Measurements from ENCODE around the gene ZNF608.

ZNF608 gene

GRCh38 chr5:124712731-124713305 is 33.6 kb downstream of the ZNF608 start:
- Histone ChIP-seq H3K27me3 (ENCODE audit: insufficient read depth, insufficient read length) (no peaks in the 10 kb centered on the region), H3K9ac (ENCODE audit: insufficient read length, low read depth) (no peak overlapping the region), H3K4me3 (ENCODE audit: insufficient read length, low read depth) (no peak overlapping the region), H3K36me3 (ENCODE audit: insufficient read depth, insufficient read length, low read length) (peaks cover 15% of the 10 kb centered on the region), H3K4me1 (ENCODE audit: insufficient read depth, insufficient read length) (peaks cover 3% of the 10 kb centered on the region), H3K9me3 (ENCODE audit: insufficient read depth, low read length) (no peaks in the 10 kb centered on the region)
- no peak for TF ChIP-seq ZNF274 (IDR thresholded peaks at IDR 0.05; ENCODE audit: low read depth, low read length)
- no peak for TF ChIP-seq SUZ12 (IDR thresholded peaks at IDR 0.05; ENCODE audit: extremely low read depth, insufficient read depth, insufficient read length)
- TF ChIP-seq YY1 (IDR thresholded peaks at IDR 0.05; ENCODE audit: insufficient read depth, insufficient read length), result no peak
- DNase-seq (ENCODE audit: low read depth, low spot score), result no peak

DNA sequence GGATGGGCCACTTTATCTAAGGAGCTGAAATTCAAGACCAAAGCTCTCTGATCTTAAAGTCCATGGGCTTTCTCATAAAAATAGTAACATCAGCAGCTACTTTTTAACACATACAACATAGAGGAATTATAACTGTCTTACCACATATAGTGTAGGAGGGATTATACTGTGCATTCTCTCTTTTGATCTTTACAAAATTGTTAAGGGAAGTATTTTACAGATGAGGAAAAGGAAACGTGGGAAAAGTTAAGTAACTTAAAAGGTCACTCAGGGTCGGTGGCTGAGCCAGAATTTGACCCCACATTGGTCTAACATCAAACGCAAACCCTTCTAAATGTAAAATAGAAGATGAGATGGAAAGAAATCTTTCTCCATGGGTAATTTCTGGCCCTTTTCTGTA is 38.4 kb downstream of the ZNF608 start:
- Histone ChIP-seq H3K27me3 (ENCODE audit: insufficient read depth, insufficient read length) (no peaks in the 10 kb centered on the region), H3K4me1 (ENCODE audit: insufficient read depth, insufficient read length) (peaks cover 7% of the 10 kb centered on the region), H3K36me3 (ENCODE audit: insufficient read depth, insufficient read length, low read length) (peaks cover 12% of the 10 kb centered on the region), H3K4me3 (ENCODE audit: insufficient read length, low read depth) (no peak overlapping the region), H3K9me3 (ENCODE audit: insufficient read depth, low read length) (no peaks in the 10 kb centered on the region), H3K9ac (ENCODE audit: insufficient read length, low read depth) (no peak overlapping the region)
- TF ChIP-seq SUZ12 (IDR thresholded peaks at IDR 0.05; ENCODE audit: extremely low read depth, insufficient read depth, insufficient read length), result no peak
- no peak for TF ChIP-seq YY1 (IDR thresholded peaks at IDR 0.05; ENCODE audit: insufficient read depth, insufficient read length)
- TF ChIP-seq ZNF274 (IDR thresholded peaks at IDR 0.05; ENCODE audit: low read depth, low read length), result no peak
- no peak for DNase-seq (ENCODE audit: low read depth, low spot score)

DNA sequence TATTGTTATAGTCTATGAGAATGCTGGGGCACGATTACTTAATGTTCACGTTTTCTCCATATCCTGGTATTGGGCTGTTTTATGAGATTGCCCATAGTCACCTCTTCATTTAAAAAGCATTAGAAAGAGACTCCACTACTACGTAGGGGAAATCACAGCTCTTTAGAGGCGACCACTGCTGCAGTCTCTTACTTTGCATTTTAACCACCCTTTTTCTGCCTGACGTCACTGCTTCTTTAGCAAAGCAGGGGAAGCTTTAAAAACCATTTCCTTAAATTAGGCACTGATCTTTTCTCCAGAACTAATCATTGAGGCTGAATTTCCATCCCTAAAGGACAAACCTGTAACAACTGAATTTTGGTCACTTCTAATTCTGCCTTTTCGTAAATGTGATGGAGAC is 38.9 kb downstream of the ZNF608 start:
- no peak for DNase-seq (ENCODE audit: low read depth, low spot score)
- H3K27me3 ChIP-seq (ENCODE audit: insufficient read depth, insufficient read length), result no peaks in the 10 kb centered on the region
- no peak for TF ChIP-seq YY1 (IDR thresholded peaks at IDR 0.05; ENCODE audit: insufficient read depth, insufficient read length)
- TF ChIP-seq ZNF274 (IDR thresholded peaks at IDR 0.05; ENCODE audit: low read depth, low read length), result no peak
- TF ChIP-seq SUZ12 (IDR thresholded peaks at IDR 0.05; ENCODE audit: extremely low read depth, insufficient read depth, insufficient read length), result no peak
- no peak overlapping the region for H3K9ac ChIP-seq (ENCODE audit: insufficient read length, low read depth)
- no peaks in the 10 kb centered on the region for H3K9me3 ChIP-seq (ENCODE audit: insufficient read depth, low read length)
- H3K4me1 ChIP-seq (ENCODE audit: insufficient read depth, insufficient read length), result peaks cover 7% of the 10 kb centered on the region
- peaks cover 10% of the 10 kb centered on the region for H3K36me3 ChIP-seq (ENCODE audit: insufficient read depth, insufficient read length, low read length)
- H3K4me3 ChIP-seq (ENCODE audit: insufficient read length, low read depth), result no peak overlapping the region

DNA sequence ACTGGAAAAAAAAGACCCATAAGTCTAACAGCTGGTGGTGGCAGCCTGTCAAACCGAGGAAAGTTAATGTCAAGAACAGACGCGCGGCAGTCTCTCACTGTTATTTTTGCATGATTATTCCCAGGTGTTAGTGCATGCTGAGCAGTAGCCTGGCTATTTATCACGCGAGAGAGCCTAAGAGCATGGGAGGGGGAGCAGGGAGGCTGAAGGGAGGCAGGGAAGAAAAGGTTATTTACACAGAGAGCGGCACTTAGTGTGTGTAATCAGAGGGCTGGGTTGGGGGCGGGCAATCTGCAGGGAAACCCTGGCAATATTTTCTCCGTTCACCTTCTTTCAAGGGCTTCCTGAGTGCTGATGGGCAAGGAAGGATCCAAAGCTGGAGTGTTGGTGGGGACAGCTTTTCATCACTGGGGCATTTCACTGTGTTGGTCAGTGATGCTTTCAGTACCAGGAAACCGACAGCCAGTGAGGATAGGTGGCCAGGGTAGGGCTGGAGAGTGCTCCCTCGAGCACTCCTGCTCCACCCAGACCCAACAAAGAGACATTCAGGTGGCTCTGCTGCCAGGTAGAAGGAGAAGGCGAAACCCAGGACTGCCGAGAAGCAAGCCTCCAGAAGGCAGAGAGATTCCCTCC is 39.6 kb downstream of the ZNF608 start:
- no peaks in the 10 kb centered on the region for H3K27me3 ChIP-seq (ENCODE audit: insufficient read depth, insufficient read length)
- no peak for TF ChIP-seq SUZ12 (IDR thresholded peaks at IDR 0.05; ENCODE audit: extremely low read depth, insufficient read depth, insufficient read length)
- no peak for TF ChIP-seq ZNF274 (IDR thresholded peaks at IDR 0.05; ENCODE audit: low read depth, low read length)
- TF ChIP-seq YY1 (IDR thresholded peaks at IDR 0.05; ENCODE audit: insufficient read depth, insufficient read length), result no peak
- no peak overlapping the region for H3K4me3 ChIP-seq (ENCODE audit: insufficient read length, low read depth)
- H3K9me3 ChIP-seq (ENCODE audit: insufficient read depth, low read length), result no peaks in the 10 kb centered on the region
- no peak for DNase-seq (ENCODE audit: low read depth, low spot score)
- peak overlapping the region; percentile 27 for H3K9ac ChIP-seq (ENCODE audit: insufficient read length, low read depth)
- H3K36me3 ChIP-seq (ENCODE audit: insufficient read depth, insufficient read length, low read length), result peaks cover 9% of the 10 kb centered on the region
- H3K4me1 ChIP-seq (ENCODE audit: insufficient read depth, insufficient read length), result peaks cover 7% of the 10 kb centered on the region

GRCh38 chr5:124706051-124706450 is 40.4 kb downstream of the ZNF608 start:
- Histone ChIP-seq H3K4me3 (ENCODE audit: insufficient read length, low read depth) (no peak overlapping the region), H3K27me3 (ENCODE audit: insufficient read depth, insufficient read length) (no peaks in the 10 kb centered on the region), H3K9ac (ENCODE audit: insufficient read length, low read depth) (no peak overlapping the region), H3K4me1 (ENCODE audit: insufficient read depth, insufficient read length) (peaks cover 7% of the 10 kb centered on the region), H3K9me3 (ENCODE audit: insufficient read depth, low read length) (no peaks in the 10 kb centered on the region), H3K36me3 (ENCODE audit: insufficient read depth, insufficient read length, low read length) (peaks cover 4% of the 10 kb centered on the region)
- TF ChIP-seq SUZ12 (IDR thresholded peaks at IDR 0.05; ENCODE audit: extremely low read depth, insufficient read depth, insufficient read length) (no peak), YY1 (IDR thresholded peaks at IDR 0.05; ENCODE audit: insufficient read depth, insufficient read length) (no peak), ZNF274 (IDR thresholded peaks at IDR 0.05; ENCODE audit: low read depth, low read length) (no peak)
- DNase-seq (ENCODE audit: low read depth, low spot score), result no peak

GRCh38 chr5:124705577-124705976 is 40.9 kb downstream of the ZNF608 start:
- H3K36me3 ChIP-seq (ENCODE audit: insufficient read depth, insufficient read length, low read length), result peaks cover 8% of the 10 kb centered on the region
- TF ChIP-seq ZNF274 (IDR thresholded peaks at IDR 0.05; ENCODE audit: low read depth, low read length) (no peak), SUZ12 (IDR thresholded peaks at IDR 0.05; ENCODE audit: extremely low read depth, insufficient read depth, insufficient read length) (no peak)

DNA sequence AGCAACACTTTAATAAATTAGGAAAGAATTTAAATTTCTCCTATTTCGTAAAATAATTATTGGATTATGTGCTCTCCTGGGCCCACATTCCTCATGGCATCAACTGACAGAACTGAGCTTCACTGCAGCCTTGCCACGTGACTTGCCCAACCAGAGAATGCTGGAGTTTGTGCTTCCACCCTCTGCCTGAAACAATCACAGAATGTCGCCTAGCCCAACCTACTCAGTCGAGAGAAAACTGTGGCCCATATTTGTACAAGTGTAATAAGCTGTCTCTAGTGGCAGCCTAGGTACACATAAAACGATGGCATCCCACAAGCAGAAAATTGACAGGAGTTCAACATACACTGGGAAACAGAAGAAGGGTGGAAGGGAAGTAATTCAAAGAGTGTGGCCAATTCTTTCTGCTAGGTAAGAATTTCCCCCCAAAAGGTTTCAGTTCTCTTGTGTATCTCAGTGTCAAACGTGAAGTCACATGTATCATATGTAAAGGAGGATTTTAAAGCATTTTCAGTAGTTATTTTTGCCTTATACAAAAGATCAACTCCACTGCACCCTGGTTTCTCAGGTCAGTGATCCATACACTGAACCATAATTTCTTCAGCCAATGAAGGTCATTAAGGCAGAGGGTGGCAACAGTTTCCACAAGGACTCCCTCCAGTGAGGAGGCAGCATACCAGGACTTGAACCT is 41.7 kb downstream of the ZNF608 start:
- TF ChIP-seq YY1 (IDR thresholded peaks at IDR 0.05; ENCODE audit: insufficient read depth, insufficient read length) (no peak), ZNF274 (IDR thresholded peaks at IDR 0.05; ENCODE audit: low read depth, low read length) (no peak), SUZ12 (IDR thresholded peaks at IDR 0.05; ENCODE audit: extremely low read depth, insufficient read depth, insufficient read length) (no peak)
- H3K9me3 ChIP-seq (ENCODE audit: insufficient read depth, low read length), result no peaks in the 10 kb centered on the region
- H3K27me3 ChIP-seq (ENCODE audit: insufficient read depth, insufficient read length), result no peaks in the 10 kb centered on the region
- H3K4me1 ChIP-seq (ENCODE audit: insufficient read depth, insufficient read length), result peaks cover 7% of the 10 kb centered on the region
- no peak overlapping the region for H3K9ac ChIP-seq (ENCODE audit: insufficient read length, low read depth)
- no peak for DNase-seq (ENCODE audit: low read depth, low spot score)
- no peak overlapping the region for H3K4me3 ChIP-seq (ENCODE audit: insufficient read length, low read depth)
- H3K36me3 ChIP-seq (ENCODE audit: insufficient read depth, insufficient read length, low read length), result peaks cover 13% of the 10 kb centered on the region

More at GRCh38 chr5:124705577-124705976, 40.9 kb downstream of the ZNF608 start:
- DNase-seq (ENCODE audit: low read depth, low spot score), result no peak
- no peak overlapping the region for H3K4me3 ChIP-seq (ENCODE audit: insufficient read length, low read depth)
- no peak overlapping the region for H3K9ac ChIP-seq (ENCODE audit: insufficient read length, low read depth)
- no peaks in the 10 kb centered on the region for H3K9me3 ChIP-seq (ENCODE audit: insufficient read depth, low read length)
- peaks cover 7% of the 10 kb centered on the region for H3K4me1 ChIP-seq (ENCODE audit: insufficient read depth, insufficient read length)
- no peaks in the 10 kb centered on the region for H3K27me3 ChIP-seq (ENCODE audit: insufficient read depth, insufficient read length)
